Astrocyte of the spinal cord (primary cell): ENCODE results near the gene TMEM45B.
"Not testable (repeated sequence)": the region's sequence is repeated elsewhere in the genome, so short reads cannot be mapped to it uniquely, and the experiment has no call there.

Experiments
- DNase-seq: peaks from one replicate; pipeline ENCODE4 v3.0.0; 2011; ENCODE audit warnings: low read depth, low spot score
- H3K4me3 ChIP-seq: 2 replicates; pipeline ENCODE4 v1.5.1; 2011; ENCODE audit warnings: low read depth, mild to moderate bottlenecking, low read length, moderate library complexity
- in situ Hi-C: cut with HindIII; loops from 2 replicates; pipeline ENCODE4 v1.10.0; 2017; ENCODE audit warnings: low sequenced_read_pairs
- TF ChIP-seq, protein P1 (sequence below): IDR thresholded peaks from 2 replicates; pipeline ENCODE4 v1.5.1; 2012; ENCODE audit warnings: low read depth, mild to moderate bottlenecking, low read length, inconsistent platforms

Gene TMEM45B

DNA sequence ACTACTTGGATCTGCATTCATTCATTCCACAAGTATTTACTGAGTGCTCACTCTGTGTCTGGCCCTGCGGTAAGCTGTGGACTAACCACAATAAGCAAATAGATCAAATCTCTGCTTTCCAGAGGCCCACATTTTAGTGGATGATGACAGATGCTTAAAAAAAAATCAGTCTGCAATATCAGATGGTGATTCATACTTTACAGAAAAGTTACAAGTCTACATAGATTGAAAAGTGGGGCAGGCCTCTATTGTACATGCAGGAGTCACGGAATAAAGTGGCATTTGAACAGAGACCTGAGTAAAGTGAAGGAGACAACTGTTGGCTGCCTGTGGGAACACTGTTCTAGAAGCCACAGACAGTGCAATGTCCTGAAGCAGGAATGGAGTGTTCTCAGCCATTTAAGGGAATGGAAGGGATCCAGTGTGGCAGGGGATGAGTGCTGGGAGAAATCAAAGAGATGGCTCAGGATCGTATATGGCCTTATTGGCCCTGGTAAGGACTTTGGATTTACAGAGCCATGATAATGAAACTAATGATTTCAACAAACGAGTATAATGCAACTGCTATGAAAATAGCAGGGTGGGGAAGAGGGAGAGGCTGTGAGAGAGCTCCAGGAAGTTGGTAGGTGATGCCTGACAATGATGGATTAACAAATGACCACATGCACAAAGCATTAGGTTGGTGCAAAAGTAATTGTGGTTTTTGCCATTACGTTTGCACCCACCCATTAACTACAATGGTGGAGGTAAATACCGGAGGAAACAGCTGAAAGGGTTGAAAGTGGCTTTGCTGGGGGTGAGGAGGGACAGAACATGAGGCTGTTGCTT is 31.1 kb downstream of the TMEM45B start:
- in situ Hi-C loops: no loop called here
- no peak overlapping the region for H3K4me3 ChIP-seq
- peak; percentile 91 for DNase-seq
- TF ChIP-seq, protein P1, sequence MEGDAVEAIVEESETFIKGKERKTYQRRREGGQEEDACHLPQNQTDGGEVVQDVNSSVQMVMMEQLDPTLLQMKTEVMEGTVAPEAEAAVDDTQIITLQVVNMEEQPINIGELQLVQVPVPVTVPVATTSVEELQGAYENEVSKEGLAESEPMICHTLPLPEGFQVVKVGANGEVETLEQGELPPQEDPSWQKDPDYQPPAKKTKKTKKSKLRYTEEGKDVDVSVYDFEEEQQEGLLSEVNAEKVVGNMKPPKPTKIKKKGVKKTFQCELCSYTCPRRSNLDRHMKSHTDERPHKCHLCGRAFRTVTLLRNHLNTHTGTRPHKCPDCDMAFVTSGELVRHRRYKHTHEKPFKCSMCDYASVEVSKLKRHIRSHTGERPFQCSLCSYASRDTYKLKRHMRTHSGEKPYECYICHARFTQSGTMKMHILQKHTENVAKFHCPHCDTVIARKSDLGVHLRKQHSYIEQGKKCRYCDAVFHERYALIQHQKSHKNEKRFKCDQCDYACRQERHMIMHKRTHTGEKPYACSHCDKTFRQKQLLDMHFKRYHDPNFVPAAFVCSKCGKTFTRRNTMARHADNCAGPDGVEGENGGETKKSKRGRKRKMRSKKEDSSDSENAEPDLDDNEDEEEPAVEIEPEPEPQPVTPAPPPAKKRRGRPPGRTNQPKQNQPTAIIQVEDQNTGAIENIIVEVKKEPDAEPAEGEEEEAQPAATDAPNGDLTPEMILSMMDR: no peak

DNA sequence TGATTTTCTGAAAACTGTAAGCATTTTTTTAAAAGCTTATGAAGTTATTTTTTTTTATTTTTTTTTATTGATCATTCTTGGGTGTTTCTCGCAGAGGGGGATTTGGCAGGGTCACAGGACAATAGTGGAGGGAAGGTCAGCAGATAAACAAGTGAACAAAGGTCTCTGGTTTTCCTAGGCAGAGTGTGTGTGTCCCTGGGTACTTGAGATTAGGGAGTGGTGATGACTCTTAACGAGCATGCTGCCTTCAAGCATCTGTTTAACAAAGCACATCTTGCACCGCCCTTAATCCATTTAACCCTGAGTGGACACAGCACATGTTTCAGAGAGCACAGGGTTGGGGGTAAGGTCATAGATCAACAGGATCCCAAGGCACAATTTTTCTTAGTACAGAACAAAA is 31.7 kb downstream of the TMEM45B start:
- in situ Hi-C loops, DNase-seq, H3K4me3 ChIP-seq: not testable (repeated sequence)

DNA sequence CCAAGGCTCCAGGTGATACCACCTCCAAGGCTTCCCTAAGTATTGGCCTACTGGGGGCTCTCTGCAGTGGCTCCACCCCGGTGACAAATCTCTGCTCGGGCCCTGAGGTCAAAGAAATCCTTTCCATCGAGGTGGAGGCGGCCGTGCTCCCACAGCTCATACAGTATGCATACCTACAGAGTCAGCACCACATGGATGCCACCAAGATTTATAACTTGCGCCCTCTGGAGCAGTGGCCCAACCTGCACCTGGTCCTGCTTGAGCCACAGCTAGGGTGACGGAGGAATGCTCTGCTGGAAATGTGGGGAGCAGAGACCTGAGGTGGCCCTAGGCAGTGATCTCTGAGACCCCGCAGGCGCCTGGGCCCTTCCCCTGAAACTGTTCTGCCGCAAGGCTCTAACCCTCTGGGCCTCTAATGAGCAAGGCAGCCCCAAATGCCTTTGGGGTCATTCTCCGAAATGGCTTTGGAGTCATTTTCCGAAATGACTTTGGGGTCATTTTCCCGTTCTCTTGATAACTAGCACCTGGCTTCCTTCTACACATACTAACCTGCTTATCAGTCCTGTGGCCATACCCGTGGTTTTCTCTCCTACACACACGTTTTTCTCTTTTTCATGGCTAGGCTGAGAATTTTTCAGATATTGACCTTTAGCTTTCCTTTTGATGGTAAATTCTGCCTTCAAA is 33.9 kb downstream of the TMEM45B start:
- in situ Hi-C loops: no loop called here
- no peak overlapping the region for H3K4me3 ChIP-seq
- TF ChIP-seq, protein P1: no peak
- DNase-seq: no peak

DNA sequence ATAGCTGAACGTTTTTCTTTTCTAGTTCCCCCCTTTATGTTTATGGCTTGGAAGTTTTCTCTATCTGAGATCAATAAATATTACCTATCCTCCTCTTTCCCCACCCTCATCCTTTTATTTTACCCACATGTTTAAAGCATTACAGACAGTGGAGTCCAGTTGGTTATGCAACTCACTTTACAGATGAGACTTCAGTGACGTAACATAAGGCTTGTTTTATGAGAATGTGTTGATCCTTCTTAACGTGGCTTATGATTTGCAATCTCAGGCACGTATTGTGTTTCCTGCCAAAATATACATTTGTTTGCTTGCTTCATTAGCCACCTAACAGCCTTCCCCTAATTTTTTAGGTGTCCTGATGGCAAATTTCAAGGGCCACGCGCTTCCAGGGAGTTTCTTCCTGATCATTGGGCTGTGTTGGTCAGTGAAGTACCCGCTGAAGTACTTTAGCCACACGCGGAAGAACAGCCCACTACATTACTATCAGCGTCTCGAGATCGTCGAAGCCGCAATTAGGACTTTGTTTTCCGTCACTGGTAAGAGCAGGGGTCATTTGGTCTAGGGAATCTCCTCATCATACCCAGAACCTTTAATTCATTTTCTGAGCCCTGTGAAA is 36.6 kb downstream of the TMEM45B start:
- no peak overlapping the region for H3K4me3 ChIP-seq
- TF ChIP-seq, protein P1: no peak
- in situ Hi-C loops: no loop called here
- no peak for DNase-seq

DNA sequence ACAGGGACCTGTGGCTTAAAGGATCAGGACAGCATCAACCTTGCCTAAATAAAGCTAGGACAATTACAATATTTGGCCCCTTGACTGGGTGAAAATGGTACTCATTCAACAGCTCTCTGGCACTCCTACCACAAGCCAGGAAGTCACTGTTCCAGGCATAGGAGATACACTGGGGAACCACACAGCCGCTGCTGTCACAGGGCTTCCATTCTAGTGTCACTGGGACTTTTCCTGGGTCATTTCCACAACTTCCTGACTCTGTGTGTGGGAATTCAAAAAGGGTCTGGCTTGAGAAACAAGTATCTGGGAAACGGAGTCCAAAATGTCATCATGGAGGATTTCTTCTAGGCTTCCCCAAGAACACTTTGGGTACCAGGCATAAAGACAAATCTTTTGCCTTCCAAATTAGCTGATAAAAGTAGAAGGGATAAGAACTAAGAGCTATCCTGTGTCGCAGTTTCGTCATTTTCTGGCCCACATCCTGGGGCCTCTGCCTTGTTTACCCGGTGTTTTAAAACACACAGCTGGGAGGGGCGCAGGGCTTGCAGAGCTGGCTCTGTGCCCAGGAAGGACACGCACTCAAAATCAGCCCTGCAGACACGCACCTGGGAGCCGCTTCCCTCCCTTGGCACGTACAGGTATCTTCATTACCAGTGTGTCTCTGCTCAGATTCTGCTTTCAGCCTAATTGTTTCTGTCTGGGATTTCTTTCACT is 38.0 kb downstream of the TMEM45B start:
- TF ChIP-seq, protein P1: no peak
- in situ Hi-C loops: no loop called here
- no peak overlapping the region for H3K4me3 ChIP-seq
- DNase-seq: no peak

DNA sequence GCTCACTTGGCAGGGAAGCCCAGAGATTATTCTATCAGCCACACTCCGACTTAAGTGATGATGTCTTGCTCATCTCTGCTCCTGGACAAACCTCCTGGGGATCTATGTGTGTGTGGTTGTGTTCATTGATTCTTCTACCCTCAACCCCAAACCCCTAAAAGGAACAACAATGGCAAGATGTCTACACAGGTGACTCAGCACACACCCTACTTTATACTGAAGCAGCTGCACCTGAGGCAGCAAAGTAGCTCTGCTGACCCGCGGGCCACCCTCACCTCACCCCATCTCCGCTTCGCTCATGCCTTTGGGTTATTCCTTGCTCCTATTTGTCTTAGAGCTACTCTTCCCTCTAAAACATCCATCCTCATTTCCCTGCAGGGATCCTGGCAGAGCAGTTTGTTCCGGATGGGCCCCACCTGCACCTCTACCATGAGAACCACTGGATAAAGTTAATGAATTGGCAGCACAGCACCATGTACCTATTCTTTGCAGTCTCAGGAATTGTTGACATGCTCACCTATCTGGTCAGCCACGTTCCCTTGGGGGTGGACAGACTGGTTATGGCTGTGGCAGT is 38.7 kb downstream of the TMEM45B start:
- in situ Hi-C loops: no loop called here

More for the DNA sequence above, 38.7 kb downstream of the TMEM45B start:
- DNase-seq: no peak
- no peak overlapping the region for H3K4me3 ChIP-seq
- TF ChIP-seq, protein P1: no peak
